ENCODE data around the gene SPTBN4.
"Not testable (repeated sequence)": the region's sequence is repeated elsewhere in the genome, so short reads cannot be mapped to it uniquely, and the experiment has no call there.

Gene SPTBN4

DNA sequence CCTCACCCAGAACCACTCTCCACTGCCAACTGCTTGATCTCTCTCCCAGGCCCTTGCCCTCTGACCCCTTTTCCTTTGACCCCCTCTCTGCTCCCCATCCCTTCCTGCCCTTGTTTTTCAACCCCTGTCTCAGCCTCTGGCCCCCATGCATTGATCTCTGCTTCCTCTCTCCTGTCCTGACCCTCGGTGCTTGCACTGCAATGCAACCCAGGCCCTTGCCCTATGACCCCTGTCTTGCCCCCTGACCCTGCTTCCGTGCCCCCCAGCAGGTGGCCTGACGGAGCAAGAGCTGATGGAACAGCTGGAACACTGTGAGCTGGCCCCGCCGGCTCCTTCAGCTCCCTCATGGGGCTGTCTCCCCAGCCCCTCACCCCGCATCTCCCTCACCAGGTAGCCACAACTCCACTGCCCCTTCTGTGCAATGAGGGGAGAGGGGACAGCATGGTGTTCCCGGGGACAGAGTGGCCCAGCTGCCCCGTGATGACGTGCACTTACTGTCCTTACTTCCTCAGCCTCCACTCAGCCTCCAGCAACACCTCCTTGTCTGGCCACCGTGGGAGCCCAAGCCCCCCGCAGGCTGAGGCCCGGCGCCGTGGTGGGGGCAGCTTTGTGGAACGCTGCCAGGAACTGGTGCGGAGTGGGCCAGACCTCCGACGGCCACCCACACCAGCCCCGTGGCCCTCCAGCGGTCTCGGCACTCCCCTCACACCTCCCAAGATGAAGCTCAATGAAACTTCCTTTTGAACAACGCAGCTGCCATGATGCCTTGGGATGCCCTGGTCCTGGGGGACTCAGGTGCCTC, 123.9 kb downstream of the SPTBN4 start:
- DNase-seq, result no peak

DNA sequence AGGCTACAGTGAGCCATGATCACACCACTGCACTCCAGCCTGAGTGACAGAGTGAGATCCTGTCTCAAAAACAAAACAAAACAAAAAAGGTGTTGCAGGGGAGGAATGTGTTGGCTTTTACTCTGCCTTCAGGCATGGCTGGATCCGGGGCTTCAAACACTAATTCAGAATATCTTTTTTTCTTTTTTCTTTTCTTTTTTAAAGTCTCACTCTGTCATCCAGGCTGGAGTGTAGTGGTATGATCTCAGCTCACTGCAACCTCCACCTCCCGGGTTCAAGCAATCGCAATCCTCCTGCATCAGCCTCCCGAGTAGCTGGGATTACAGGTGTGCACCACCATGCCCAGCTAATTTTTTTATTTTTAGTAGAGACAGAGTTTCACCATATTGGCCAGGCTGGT, 124.9 kb downstream of the SPTBN4 start:
- not testable (repeated sequence) for DNase-seq

DNA sequence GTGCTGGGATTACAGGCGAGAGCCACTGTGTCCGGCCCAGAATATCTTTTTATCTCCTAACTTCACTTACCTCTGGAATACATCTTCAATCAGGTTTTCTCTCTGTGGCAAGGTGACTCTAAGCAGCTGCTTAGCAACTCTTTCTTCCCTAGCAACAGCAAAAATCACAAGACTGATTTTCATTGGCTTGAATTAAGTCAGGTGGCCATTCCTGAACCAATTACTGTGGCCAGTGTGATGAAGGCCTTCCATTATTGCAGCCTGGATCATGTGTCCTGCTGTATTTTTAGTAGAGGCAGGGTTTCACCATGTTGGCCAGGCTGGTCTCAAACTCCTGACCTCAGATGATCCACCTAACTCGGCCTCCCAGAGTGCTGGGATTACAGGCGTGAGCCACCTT, 125.4 kb downstream of the SPTBN4 start:
- peak; percentile 63 for DNase-seq

DNA sequence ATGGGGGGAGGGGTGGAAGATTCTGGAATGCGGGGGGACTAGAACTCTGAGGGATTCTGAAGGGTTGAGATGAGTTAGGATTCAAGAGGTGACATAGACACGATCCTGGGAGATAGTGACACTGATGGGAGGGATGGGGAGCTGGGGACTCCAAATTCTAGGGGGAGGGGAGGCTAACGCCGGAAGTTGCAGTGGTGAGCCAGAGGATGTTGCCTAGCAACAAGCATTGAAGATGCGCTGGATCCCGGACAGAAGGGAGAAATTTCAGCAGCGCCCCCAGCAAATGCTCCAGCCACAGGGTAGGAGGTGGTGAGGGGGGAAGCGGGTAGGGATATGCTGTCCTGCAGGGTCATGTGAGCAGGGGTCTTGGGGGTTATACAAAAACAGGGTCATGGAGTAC, 127.5 kb downstream of the SPTBN4 start:
- DNase-seq, result peak; percentile 22

DNA sequence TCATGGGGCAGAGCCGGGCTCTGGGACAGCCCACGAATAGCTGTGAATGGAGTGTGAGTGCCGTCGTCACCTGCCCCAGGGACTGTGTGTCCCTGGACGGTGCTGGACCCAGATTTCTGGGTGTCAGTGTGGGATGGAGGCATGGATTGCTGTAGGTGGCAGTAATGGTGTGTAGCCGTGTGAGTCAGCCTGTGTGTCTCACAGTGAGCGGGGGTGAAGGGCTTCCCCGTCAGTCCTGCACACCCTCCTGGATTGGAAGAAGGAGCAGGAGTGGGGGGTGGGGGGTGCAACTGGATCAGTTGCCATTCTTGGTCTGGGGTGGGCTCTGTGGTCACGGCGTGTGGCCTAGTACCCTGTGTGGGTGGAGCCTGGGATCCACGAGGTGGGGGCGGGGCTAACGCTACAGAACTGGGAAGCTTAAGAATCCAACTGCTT, 127.9 kb downstream of the SPTBN4 start:
- no peak for DNase-seq

DNA sequence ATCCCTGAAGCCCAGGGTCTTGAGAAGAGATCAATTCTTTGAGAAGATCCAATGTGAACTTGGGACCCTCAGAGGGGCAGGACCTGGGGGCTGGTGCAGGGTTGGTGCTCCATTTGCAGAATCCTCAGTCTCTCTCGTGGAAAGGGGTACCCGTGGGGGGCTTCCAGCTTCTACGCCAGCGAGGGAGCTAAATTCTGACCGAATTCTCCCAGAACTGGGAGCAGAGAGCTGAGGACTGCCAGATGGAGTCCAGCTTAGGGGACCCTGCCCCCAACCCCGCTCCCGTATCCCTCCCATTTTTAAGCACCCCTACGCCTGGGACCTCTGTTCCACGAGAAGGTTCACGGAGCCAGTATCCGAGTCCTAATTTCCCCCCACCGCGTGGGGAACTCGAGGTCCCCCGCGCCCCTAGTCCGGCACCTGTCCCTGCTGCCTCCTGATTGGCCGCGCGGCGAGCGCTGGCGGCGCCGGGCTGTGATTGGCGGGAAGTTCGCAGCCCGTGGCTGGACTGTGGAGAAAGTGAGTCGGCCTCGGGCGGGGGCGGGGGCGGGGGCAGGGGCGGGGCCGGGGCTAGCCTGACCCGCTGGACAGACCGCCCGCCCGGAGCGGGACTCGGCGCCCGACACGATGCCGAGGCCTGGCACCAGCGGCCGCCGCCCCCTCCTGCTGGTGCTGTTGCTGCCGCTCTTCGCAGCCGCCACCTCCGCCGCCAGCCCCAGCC, 130.0 kb downstream of the SPTBN4 start:
- DNase-seq, result peak; percentile 53

DNA sequence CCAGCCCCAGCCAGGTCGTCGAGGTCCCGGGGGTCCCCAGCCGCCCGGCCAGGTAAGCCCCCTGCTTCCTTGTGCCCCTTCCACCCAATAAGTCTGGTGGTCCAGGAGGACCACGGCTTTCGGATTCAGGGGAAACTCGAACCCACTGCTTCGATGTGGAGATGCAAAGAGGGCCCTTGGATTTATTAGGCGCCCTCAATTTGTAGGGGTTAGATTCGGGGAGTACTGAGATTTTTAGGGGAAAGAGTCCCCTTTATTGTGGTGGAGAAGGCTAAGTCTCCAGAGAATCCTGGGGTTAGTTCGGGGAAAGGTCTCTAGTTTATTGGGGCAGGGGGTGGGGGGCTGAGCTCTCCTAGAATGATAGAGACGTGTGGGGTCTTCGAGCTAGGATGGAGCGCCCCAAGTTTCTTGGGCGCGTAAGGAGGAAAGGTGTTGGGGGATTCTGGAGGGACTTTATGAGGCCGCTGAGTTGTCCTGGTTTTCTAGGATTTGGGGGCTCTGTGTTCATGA, 130.6 kb downstream of the SPTBN4 start:
- no peak for DNase-seq

DNA sequence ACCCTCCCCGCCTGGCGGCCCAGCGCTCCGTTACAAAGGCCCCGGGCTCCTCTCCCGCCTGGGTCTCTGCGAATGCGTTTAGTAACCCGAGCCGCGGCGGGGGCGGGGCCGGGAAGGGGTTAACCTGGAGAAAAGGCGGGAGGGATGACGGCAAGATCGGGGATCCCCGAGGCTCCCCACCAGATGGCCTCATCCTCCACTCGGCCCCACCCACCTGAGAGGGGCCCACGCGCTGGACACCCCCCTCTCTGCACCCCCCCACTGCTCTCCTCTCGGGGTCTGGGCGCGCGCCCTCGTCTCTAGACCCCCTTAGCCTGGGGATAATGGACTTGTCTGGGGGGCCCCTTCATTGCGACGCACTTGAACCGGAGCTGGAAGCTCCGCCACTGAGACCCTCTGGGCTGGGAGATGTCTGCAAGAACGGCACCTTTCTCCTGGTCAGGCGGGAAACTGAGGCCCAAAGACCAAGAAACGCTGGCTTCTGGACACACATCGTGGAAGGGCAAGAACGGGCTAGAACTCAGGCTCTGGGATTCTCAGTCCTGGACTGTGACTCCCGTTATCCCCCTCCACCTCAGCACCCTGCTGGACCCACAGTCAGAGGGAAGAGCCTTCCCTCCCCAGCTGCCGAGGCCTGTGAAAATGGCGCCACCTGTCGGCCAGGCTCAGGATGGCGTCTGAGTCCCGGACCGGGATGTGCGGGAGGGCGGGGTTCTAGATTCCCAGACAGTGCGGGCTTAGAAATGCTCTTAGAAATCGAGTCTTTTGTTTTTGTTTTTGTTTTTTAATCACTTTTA, 131.5 kb downstream of the SPTBN4 start:
- peak; percentile 87 for DNase-seq

DNA sequence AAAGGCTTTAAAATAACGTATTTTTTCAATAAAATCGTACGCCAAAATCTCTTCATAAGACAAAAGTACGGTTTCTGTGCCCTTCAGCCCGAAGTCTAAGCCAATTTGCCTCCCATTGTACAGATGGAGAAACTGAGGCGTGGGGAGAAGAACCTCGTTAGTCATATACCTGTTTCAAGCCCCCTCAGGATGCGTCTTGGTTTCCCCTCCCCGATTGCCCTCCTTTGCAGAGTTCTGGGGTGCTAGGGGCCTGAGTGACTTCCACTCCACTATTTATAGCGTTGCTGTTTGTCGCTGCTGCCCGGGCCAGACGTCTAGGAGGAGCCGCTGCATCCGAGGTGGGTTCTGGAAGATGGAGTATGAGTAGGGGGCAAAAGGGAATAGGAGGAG, 132.1 kb downstream of the SPTBN4 start:
- DNase-seq, result no peak

DNA sequence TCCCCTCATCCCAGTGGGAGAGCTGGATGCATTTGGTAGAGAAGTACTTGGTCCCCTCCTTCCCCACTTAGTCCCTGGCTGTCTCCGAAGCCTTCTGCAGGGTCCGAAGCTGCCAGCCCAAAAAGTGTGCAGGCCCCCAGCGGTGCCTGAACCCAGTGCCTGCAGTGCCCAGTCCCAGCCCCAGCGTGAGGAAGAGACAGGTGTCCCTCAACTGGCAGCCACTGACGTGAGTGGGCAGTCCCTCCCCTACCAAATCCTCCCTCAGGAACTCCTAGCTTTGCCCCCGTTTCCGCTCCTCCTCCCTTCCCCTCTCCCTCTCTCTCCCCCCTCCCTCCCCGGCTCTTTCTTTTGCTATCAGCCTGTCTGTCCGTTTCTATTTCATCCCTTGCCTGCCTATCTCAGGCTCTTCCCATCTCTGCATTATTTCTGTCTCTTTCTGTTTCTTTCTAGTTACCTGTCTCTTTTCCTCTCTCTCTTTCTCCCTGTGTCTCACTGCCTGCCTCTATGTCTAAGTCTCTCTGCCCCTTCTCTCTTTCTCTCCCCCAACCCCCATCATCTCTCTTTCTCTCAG, 132.6 kb downstream of the SPTBN4 start:
- peak; percentile 47 for DNase-seq

DNA sequence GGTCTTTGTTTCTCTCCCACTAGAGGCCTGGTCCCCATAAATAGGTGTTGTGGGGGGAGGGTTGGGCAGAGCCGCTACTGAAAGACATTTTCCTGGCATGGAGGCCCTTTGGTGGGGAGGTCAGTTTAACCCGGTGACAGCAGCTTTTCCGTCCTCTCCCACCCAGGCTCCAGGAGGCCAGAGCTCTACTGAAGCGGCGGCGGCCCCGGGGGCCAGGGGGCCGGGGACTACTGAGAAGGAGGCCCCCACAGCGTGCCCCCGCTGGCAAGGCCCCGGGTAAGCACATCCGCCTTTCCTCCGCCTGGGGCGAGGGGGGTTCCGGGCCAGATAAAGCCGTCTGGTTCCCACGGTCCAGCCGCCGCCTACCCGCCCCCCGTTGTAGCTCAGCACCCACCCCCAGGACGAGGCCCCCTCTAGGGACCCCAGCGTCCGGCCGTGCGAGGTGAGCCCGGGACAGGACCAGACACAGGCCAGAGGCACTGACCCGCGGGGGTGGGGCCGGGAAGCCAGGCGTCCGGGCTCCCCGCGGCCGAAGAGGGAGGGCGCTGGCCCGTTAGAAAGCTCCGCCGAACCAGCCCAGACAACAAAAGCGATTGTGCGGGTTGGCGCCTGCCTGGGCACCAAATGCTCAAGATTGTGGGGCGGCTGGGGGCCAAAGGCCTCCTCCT, 133.2 kb downstream of the SPTBN4 start:
- DNase-seq, result no peak

DNA sequence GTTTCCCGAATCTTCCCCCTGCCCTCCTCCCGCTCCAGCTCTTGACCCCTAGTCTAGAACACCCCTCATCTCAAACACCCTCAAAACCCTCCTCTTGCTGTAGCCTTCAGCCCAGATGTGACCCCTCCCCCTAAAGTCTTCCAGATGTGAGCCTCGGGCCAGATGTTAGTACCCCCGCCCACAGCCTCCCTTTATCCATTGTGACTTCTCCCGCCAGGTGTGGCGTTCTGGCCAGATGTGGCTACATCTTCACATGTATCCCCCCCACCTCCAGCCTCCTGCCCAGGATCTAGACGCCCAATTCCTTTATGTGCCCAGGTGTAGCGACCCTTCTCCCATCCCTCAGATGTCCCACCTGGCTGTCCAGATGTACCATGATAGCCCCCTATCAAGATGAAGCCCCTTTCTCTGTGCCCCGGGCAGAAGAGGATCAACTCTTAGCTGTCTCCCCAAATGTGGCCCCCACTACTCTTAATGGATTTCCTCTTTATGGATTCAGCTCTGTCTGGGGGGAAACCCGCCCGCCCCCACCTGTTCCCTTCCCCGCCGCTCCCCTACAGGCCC, 133.9 kb downstream of the SPTBN4 start:
- DNase-seq, result peak; percentile 29

DNA sequence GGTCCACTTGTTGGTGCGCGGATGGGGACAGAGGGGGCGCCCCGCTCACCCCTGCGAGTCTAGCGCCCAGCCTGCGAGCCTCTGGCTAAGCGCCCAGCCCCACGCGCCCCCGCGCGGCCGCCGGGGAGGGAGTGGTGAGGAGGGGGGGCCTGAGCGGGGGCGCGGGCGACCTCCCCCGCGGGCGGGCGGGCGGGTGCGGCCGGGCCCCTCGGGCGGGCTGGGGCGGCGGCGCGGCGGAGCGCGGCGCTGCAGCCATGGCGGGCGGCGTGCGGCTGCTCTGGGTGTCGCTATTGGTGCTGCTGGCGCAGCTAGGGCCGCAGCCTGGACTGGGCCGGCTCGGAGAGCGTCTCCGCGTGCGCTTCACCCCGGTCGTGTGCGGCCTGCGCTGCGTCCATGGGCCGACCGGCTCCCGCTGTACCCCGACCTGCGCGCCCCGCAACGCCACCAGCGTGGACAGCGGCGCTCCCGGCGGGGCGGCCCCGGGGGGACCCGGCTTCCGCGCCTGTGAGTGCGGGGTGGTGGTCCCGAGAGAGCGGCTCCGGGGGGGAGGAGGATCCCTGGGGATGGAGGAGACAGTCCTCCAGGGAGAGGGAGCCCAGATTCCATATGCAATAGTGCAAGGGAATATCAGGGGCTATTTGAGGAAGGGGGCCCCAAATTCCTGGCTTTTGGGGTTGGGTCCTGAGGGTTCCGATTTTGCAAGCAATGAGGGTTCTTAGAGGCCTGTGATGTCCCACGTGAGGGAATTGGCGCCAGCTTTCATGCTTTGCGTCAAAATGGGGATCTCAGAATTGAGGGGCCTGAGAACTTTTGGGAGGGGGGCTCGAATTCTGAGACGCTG, 134.6 kb downstream of the SPTBN4 start, which contains the start of gene LTBP4:
Gene LTBP4, plus strand, starts transcription at position 236 of the 841 bp plus-strand sequence. Its CDS starts 19 bp downstream, at position 255.
- peak; percentile 76 for DNase-seq

DNA sequence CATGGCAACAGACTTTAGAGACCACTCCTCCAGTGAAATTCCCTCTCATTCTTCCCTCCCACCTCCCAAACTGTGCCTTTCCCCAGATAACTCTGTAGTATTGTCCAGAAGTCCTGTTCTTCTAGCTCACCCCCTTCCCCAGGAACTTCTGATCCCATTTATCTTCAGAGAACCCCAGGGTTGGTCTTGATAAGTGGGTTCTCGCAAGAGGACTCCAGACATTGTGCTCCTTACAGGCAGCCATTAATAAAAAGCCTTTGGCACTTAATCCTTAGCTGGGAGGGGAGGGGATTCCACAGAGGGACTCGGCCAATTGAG, 136.2 kb downstream of the SPTBN4 start:
- DNase-seq, result no peak

DNA sequence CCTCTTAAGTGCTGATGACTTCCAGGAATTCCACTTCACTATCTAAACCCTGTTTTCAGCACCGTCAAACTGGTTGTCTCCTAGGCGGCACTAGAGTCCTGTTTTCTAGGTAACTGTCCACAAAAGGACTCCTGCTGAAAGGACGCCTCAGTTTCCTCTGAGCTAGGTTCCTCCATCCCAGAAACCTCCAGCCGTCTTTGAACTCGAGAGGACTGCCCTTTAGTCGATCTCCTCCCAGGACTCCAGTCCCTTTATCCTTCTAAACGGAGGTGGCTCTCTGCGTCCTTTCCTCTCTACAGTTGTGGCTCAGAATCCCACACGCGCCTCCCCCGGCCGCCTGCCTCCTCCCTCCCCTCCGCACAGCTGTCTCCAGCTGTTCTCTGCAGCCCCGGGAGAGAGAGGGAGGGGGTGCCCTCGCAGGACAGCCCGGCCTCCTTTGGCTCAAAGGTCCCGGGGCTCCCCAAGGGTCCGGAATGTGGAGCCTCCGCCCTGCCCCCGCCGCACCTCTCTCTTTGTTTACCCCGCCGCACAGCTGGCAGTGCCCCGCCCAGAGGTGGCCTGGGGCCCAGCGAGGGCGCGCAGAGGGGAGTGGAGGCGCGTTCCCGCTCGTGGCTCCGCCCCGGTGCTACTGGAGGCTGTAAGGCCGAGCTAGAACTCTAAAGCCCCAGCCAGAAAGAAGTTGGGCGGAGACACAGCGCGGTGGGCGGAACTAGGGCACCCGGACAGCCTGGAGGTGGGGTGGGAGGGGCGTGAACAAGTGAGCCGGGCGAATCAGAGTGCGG, 136.8 kb downstream of the SPTBN4 start:
- peak; percentile 97 for DNase-seq

DNA sequence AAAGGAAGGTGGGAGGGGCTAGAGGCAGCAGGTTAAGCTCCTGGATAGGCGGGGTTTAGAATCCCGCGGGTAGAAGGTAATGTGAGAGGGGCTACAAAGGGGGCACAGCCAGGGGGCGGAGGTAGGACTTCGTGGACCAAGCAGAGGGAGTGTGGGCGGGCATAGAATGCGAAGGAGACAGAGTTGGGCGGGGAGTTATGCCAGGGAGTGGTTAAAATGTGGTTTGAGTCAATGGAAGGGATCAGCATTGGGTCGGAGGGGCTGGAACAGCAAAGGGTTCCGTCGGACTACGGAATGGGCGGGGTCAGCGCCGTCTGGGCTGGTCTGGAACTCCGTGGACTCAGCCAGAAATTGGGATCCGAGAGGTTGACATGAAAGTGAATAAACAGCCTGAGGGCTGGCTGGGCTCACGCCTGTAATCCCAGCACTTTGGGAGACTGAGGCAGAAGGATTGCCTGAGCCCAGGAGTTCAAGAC, 137.4 kb downstream of the SPTBN4 start:
- DNase-seq, result no peak

DNA sequence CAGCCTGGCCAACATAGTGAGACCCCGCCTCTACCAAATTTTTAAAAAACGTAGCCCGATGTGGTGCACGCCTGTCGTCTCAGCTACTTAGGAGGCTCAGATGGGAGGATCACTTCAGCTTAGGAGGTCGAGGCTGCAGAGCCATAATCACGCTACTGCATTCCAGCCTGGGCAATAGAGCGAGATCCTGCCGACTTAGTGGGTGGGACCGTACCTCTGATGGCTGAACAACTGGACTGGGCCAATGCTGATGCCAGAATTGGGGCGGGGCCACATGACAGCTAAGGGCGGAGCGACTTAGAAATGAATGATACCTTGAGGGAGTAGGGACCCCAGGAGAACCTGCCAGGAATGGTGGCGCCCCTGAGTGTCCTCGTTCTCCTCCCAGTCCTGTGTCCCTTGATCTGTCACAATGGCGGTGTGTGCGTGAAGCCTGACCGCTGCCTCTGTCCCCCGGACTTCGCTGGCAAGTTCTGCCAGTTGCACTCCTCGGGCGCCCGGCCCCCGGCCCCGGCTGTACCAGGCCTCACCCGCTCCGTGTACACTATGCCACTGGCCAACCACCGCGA, 137.9 kb downstream of the SPTBN4 start:
- no peak for DNase-seq

DNA sequence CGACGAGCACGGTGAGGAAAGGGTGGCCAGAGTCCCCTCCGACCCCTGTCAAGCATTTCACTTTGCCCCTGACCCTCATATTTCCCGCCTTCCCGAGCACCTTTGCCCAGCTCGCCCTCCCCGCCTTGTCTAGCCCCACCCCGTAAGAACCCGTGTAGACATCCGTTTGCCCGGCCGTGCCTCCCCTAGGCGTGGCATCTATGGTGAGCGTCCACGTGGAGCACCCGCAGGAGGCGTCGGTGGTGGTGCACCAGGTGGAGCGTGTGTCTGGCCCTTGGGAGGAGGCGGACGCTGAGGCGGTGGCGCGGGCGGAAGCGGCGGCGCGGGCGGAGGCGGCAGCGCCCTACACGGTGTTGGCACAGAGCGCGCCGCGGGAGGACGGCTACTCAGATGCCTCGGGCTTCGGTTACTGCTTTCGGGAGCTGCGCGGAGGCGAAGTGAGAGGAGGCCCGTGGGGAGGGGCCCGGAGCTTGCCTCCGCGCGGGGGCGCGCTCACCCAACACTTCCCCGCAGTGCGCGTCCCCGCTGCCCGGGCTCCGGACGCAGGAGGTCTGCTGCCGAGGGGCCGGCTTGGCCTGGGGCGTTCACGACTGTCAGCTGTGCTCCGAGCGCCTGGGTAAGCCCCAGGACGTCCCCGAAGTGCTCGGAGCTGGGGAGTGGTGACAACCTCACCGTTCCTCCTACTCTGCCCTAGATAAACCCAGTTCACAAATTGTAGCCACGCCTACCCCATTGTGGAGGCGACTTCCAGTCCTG, 138.6 kb downstream of the SPTBN4 start:
- peak; percentile 93 for DNase-seq
